Fibroblast of lung (primary cell): ENCODE data around the gene ZXDC.

Experiments used
- CTCF ChIP-seq, 2 donors: IDR thresholded peaks in 1 of 2; conservative IDR thresholded peaks in 1 of 2; 1 replicate in 1 of 2; 2 replicates in 1 of 2; pipeline ENCODE4 v1.5.1; 2011 to 2012; ENCODE audit warnings: low read length in 2 of 2, control low read depth in 1 of 2, inconsistent platforms in 1 of 2, low read depth in 1 of 2, mild to moderate bottlenecking in 1 of 2
- EZH2 ChIP-seq: IDR thresholded peaks from 2 replicates; pipeline ENCODE4 v1.5.1; 2012; ENCODE audit warnings: low read length, control low read depth, mild to moderate bottlenecking; ENCODE audit errors: missing control alignments

- TF ChIP-seq EZH2 (no peak), CTCF (conservative IDR thresholded peaks at IDR 0.05 in 1 of 2, IDR thresholded peaks at IDR 0.05 in 1 of 2; ENCODE audit: low read depth in 1 of 2, low read length in 2 of 2) (no peak)
Measured at GRCh38 chr3:126433105-126433430, 42.6 kb downstream of the ZXDC start.
